PC-3 (cell line): ENCODE data around the gene EPB41.
A peak's percentile ranks its signal among the peaks of the same experiment; 100 is the strongest.

ENCODE experiments used
- CTCF ChIP-seq: fragments of 300-600 bp; sonication (generic); conservative IDR thresholded peaks from 2 replicates; pipeline ENCODE4 v1.5.1; 2017; ENCODE audit warnings: antibody characterized with exemption, low read depth, mild to moderate bottlenecking, low read length
- EZH2 ChIP-seq: fragments of 300-600 bp; sonication (generic); IDR thresholded peaks from one replicate; pipeline ENCODE4 v1.6.1; 2017; ENCODE audit warnings: antibody characterized with exemption, mild to moderate bottlenecking, low read length; ENCODE audit not compliant: unreplicated experiment
- EZH2phosphoT487 ChIP-seq: fragments of 300-600 bp; sonication (generic); IDR thresholded peaks from 2 replicates; pipeline ENCODE4 v1.6.1; 2018; ENCODE audit warnings: mild to moderate bottlenecking, antibody characterized with exemption, low read length, borderline replicate concordance

- TF ChIP-seq CTCF = peak; percentile 96
- no peak for TF ChIP-seq EZH2
- no peak for TF ChIP-seq EZH2phosphoT487
These were observed 32.2 kb upstream of the EPB41 start for GRCh38 chr1:28882009-28882628.
